H9 (cell line): ENCODE data around the gene RASA2. TPM values are rescaled to one million over a fixed set of nuclear protein-coding genes. Genes with fewer than 3 reads are reported as not detected.

Source experiments
- DNase-seq: peaks from one replicate; pipeline ENCODE4 v3.0.0-alpha.2; 2017
- H2AFZ ChIP-seq: one replicate; pipeline ENCODE4 v1.6.1; 2013; ENCODE audit warnings: mild to moderate bottlenecking, low read length, control low read depth, moderate library complexity
- H2AK5ac ChIP-seq: 2 replicates; pipeline ENCODE4 v1.6.1; 2013; ENCODE audit warnings: low read length, control low read depth, mixed read lengths; ENCODE audit not compliant: insufficient read length
- H2BK120ac ChIP-seq: one replicate; pipeline ENCODE4 v1.6.1; 2013; ENCODE audit warnings: low read depth, mild to moderate bottlenecking, low read length, control low read depth, inconsistent platforms; ENCODE audit not compliant: poor library complexity, severe bottlenecking
- H2BK12ac ChIP-seq: 2 replicates; pipeline ENCODE4 v1.6.1; 2013; ENCODE audit warnings: low read length, control low read depth, mixed read lengths, low read depth; ENCODE audit not compliant: insufficient read length
- H2BK15ac ChIP-seq: 2 replicates; pipeline ENCODE4 v1.6.1; 2013; ENCODE audit warnings: low read depth, low read length, control low read depth
- H2BK20ac ChIP-seq: one replicate; pipeline ENCODE4 v1.6.1; 2013; ENCODE audit warnings: low read depth, mild to moderate bottlenecking, low read length, control low read depth, inconsistent platforms; ENCODE audit not compliant: poor library complexity, severe bottlenecking
- H2BK5ac ChIP-seq: 2 replicates; pipeline ENCODE4 v1.6.1; 2013; ENCODE audit warnings: low read length, control low read depth, mixed read lengths; ENCODE audit not compliant: insufficient read length
- H3K14ac ChIP-seq: 2 replicates; pipeline ENCODE4 v1.6.1; 2013; ENCODE audit warnings: low read length, control low read depth; ENCODE audit not compliant: insufficient read depth
- H3K18ac ChIP-seq: 2 replicates; pipeline ENCODE4 v1.6.1; 2013; ENCODE audit warnings: low read depth, mild to moderate bottlenecking, mixed read lengths, low read length, control low read depth; ENCODE audit not compliant: insufficient read length
- H3K23ac ChIP-seq: 2 replicates; pipeline ENCODE4 v1.6.1; 2013; ENCODE audit warnings: low read length, control low read depth, mixed read lengths, low read depth; ENCODE audit not compliant: insufficient read length
- H3K23me2 ChIP-seq: 2 replicates; pipeline ENCODE4 v1.6.1; 2013; ENCODE audit warnings: low read depth, mild to moderate bottlenecking, mixed read lengths, low read length, control low read depth; ENCODE audit not compliant: insufficient read length, poor library complexity, severe bottlenecking
- H3K27ac ChIP-seq: 2 replicates; pipeline ENCODE4 v1.5.1; 2013; ENCODE audit warnings: low read length, control low read depth, mixed read lengths, low read depth; ENCODE audit not compliant: insufficient read length
- H3K27me3 ChIP-seq: 2 replicates; pipeline ENCODE4 v1.6.1; 2013; ENCODE audit warnings: low read length, control low read depth, inconsistent platforms; ENCODE audit not compliant: insufficient read depth
- H3K4ac ChIP-seq: 2 replicates; pipeline ENCODE4 v1.6.1; 2013; ENCODE audit warnings: low read depth, mild to moderate bottlenecking, control low read depth, inconsistent platforms, low read length, moderate library complexity
- H3K4me1 ChIP-seq: 2 replicates; pipeline ENCODE4 v1.6.1; 2013; ENCODE audit warnings: low read length, control low read depth, inconsistent platforms; ENCODE audit not compliant: insufficient read depth
- H3K4me2 ChIP-seq: 2 replicates; pipeline ENCODE4 v1.6.1; 2013; ENCODE audit warnings: low read length, control low read depth, mixed read lengths; ENCODE audit not compliant: insufficient read length, insufficient read depth
- H3K56ac ChIP-seq: 2 replicates; pipeline ENCODE4 v1.6.1; 2013; ENCODE audit warnings: low read depth, mild to moderate bottlenecking, mixed read lengths, low read length, control low read depth; ENCODE audit not compliant: insufficient read length
- H3K79me1 ChIP-seq: 2 replicates; pipeline ENCODE4 v1.6.1; 2013; ENCODE audit warnings: low read depth, mild to moderate bottlenecking, moderate library complexity, low read length, control low read depth, inconsistent platforms; ENCODE audit not compliant: insufficient read depth, poor library complexity, severe bottlenecking
- H3K79me2 ChIP-seq: 2 replicates; pipeline ENCODE4 v1.6.1; 2013; ENCODE audit warnings: low read length, control low read depth, inconsistent platforms; ENCODE audit not compliant: insufficient read depth
- H3K9ac ChIP-seq: 2 replicates; pipeline ENCODE4 v1.6.1; 2013; ENCODE audit warnings: low read length, control low read depth, mixed read lengths; ENCODE audit not compliant: insufficient read length; ENCODE audit errors: extremely low read depth
- H3K9me3 ChIP-seq: one replicate; pipeline ENCODE4 v1.6.1; 2013; ENCODE audit warnings: low read depth, low read length, inconsistent platforms; ENCODE audit not compliant: control insufficient read depth
- H3T11ph ChIP-seq: one replicate; pipeline ENCODE4 v1.6.1; 2013; ENCODE audit warnings: mild to moderate bottlenecking, low read length, control low read depth, inconsistent platforms
- H4K20me1 ChIP-seq: one replicate; pipeline ENCODE4 v1.6.1; 2013; ENCODE audit not compliant: control insufficient read depth, insufficient read length, insufficient read depth
- H4K5ac ChIP-seq: 2 replicates; pipeline ENCODE4 v1.6.1; 2013; ENCODE audit warnings: low read depth, mild to moderate bottlenecking, mixed read lengths, low read length, control low read depth; ENCODE audit not compliant: insufficient read length
- H4K8ac ChIP-seq: replicated peaks from 2 replicates; pipeline ENCODE4 v1.6.1; 2013; ENCODE audit warnings: low read length, control low read depth, mixed read lengths, low read depth; ENCODE audit not compliant: insufficient read length
- H4K91ac ChIP-seq: 2 replicates; pipeline ENCODE4 v1.6.1; 2013; ENCODE audit warnings: low read depth, mild to moderate bottlenecking, moderate library complexity, mixed read lengths, low read length, control low read depth; ENCODE audit not compliant: insufficient read length
- H3K27ac Mint-ChIP-seq, 3 experiments: 2 replicates in 2 of 3; 3 replicates in 1 of 3; pipeline ENCODE4 v1.8.0; 2020 to 2021; ENCODE audit warnings: mixed read lengths in 3 of 3, mild to moderate bottlenecking in 1 of 3, moderate library complexity in 1 of 3
- H3K27me3 Mint-ChIP-seq: 2 replicates; pipeline ENCODE4 v1.8.0; 2021; ENCODE audit warnings: low read depth, mild to moderate bottlenecking, moderate library complexity, mixed read lengths
- H3K36me3 Mint-ChIP-seq, 3 experiments: 2 replicates in 2 of 3; 3 replicates in 1 of 3; pipeline ENCODE4 v1.8.0; 2020 to 2021; ENCODE audit warnings: low read depth in 3 of 3, mixed read lengths in 3 of 3; ENCODE audit not compliant: insufficient read depth in 1 of 3
- H3K4me1 Mint-ChIP-seq, 2 experiments: 2 replicates each; pipeline ENCODE4 v1.8.0; 2020; ENCODE audit warnings: mixed read lengths in 2 of 2
- H3K4me3 Mint-ChIP-seq, 2 experiments: 2 replicates in 1 of 2; 3 replicates in 1 of 2; pipeline ENCODE4 v1.8.0; 2020 to 2021; ENCODE audit warnings: mild to moderate bottlenecking in 2 of 2, mixed read lengths in 2 of 2, moderate library complexity in 1 of 2
- H3K9me3 Mint-ChIP-seq, 2 experiments: 2 replicates in 1 of 2; 3 replicates in 1 of 2; pipeline ENCODE4 v1.8.0; 2020; ENCODE audit warnings: mild to moderate bottlenecking in 2 of 2, mixed read lengths in 2 of 2, moderate library complexity in 1 of 2
- WGBS: extraction: QIAGEN DNeasy Blood & Tissue Kit; methylation state at CpG from one replicate; pipeline ENCODE4 v1.1.7; 2013; ENCODE audit warnings: missing lambda C conversion rate, low lambda C conversion rate, mixed read lengths; ENCODE audit not compliant: insufficient read length; ENCODE audit errors: extremely low coverage; 5-methylcytosine and 5-hydroxymethylcytosine counted together
- total RNA-seq: library from RNA; stranded (reverse); gene quantifications from 2 replicates; pipeline ENCODE4 v1.2.1, GENCODE V29; 2021
- TF ChIP-seq, protein P1 (sequence below): fragments of 200-600 bp; sonication (generic); conservative IDR thresholded peaks from 3 replicates; pipeline ENCODE4 v1.8.0; 2021; ENCODE audit warnings: antibody characterized with exemption, mild to moderate bottlenecking

Gene RASA2
- total RNA-seq, 1 experiment from 2014 or later, result 24.4 TPM

GRCh38 chr3:141523615-141524375 is 37.0 kb downstream of the RASA2 start:
- no peak overlapping the region for H3K9ac ChIP-seq
- no peaks in the 10 kb centered on the region for H3K27me3 ChIP-seq
- H3K4me1 Mint-ChIP-seq, result peaks cover 12 to 13% of the 10 kb centered on the region in 2 experiments
- no peaks in the 10 kb centered on the region for H3K9me3 ChIP-seq
- DNase-seq, result no peak
- H2BK12ac ChIP-seq, result no peak overlapping the region
- no peaks in the 10 kb centered on the region for H3K79me2 ChIP-seq
- H3K9me3 Mint-ChIP-seq, result no peaks in the 10 kb centered on the region
- H3K27ac ChIP-seq, result no peak overlapping the region
- no peak overlapping the region for H3K4ac ChIP-seq
- H3K4me2 ChIP-seq, result no peak overlapping the region
- no peak overlapping the region for H3K4me3 Mint-ChIP-seq
- no peak overlapping the region for H3K56ac ChIP-seq
- H3T11ph ChIP-seq, result no peak overlapping the region
- H3K36me3 Mint-ChIP-seq, result peaks cover 0 to 18% (median 7%) of the 10 kb centered on the region in 3 experiments; a peak in 3 of 7 replicates
- H4K91ac ChIP-seq, result no peak overlapping the region
- no peaks in the 10 kb centered on the region for H3K4me1 ChIP-seq
- H3K23me2 ChIP-seq, result no peaks in the 10 kb centered on the region
- no peaks in the 10 kb centered on the region for H3K27me3 Mint-ChIP-seq
- H4K8ac ChIP-seq, result no peak overlapping the region
- H2BK5ac ChIP-seq, result no peak overlapping the region
- H2BK15ac ChIP-seq, result no peak overlapping the region
- no peak overlapping the region for H2AFZ ChIP-seq
- H4K5ac ChIP-seq, result no peak overlapping the region
- no peaks in the 10 kb centered on the region for H4K20me1 ChIP-seq
- no peak overlapping the region for H3K27ac Mint-ChIP-seq
- no peak overlapping the region for H3K23ac ChIP-seq
- H2AK5ac ChIP-seq, result no peak overlapping the region
- TF ChIP-seq, protein P1, sequence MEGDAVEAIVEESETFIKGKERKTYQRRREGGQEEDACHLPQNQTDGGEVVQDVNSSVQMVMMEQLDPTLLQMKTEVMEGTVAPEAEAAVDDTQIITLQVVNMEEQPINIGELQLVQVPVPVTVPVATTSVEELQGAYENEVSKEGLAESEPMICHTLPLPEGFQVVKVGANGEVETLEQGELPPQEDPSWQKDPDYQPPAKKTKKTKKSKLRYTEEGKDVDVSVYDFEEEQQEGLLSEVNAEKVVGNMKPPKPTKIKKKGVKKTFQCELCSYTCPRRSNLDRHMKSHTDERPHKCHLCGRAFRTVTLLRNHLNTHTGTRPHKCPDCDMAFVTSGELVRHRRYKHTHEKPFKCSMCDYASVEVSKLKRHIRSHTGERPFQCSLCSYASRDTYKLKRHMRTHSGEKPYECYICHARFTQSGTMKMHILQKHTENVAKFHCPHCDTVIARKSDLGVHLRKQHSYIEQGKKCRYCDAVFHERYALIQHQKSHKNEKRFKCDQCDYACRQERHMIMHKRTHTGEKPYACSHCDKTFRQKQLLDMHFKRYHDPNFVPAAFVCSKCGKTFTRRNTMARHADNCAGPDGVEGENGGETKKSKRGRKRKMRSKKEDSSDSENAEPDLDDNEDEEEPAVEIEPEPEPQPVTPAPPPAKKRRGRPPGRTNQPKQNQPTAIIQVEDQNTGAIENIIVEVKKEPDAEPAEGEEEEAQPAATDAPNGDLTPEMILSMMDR, result no peak
- H3K79me1 ChIP-seq, result no peaks in the 10 kb centered on the region
- H3K18ac ChIP-seq, result no peak overlapping the region
- no peak overlapping the region for H2BK20ac ChIP-seq
- WGBS, result no CpG with 5 or more reads among the region's 4 CpGs
- H3K14ac ChIP-seq, result no peak overlapping the region
- H2BK120ac ChIP-seq, result no peak overlapping the region
